ENCODE measurements around the gene TMEM117.

Gene TMEM117

DNA sequence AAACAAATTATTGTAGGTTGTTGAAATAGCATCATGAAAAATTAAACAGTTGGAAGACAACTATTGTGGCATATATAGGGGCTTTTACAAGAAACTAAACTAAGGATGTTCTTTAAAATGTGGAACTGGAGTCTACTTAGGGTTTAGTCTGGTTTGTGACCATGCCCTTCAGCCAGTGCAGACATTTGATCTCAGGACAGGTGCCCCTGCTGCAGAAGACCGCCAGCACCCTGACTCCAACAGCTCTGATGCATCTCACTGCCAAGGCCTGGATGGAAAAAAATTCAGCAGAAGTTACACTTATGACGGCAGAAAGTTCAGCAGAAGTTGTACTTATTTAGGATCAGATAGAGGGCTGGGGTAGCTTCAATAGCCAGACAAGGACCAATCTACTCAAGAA, 51.5 kb downstream of the TMEM117 start:
- no peak for DNase-seq

DNA sequence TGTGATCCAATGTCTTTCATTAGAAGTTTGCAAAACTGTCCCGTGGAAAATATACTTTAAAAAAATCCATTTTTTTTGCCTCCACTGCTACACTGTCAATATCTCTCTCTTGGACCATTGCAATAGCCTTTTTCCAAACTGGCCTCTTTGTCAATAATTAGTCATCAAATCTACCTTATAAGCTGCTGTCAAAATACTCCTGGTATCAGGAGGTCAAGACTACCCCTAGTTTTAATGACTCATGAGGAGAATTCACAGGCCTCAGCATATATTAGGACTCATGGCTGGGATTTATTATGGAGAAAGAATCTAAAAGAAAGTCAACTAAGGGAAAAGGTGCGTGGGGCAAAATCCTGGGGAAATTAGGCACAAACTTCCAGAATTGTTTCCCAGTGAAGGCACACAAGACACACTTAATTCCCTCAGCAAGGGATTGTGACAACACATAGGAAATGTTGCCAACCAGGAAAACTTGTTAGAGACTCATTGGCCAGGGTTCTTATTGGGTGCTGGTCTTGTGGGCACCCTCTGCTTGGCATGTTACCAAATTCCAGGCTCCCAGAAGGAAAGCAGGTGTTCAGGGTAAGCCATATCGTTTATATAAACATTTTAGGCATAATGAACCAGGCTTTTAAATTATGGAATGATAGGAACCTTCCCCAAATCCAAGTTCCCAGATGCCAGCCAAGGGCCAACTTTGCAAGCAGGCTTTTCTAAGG, 56.1 kb downstream of the TMEM117 start:
- no peak for DNase-seq

DNA sequence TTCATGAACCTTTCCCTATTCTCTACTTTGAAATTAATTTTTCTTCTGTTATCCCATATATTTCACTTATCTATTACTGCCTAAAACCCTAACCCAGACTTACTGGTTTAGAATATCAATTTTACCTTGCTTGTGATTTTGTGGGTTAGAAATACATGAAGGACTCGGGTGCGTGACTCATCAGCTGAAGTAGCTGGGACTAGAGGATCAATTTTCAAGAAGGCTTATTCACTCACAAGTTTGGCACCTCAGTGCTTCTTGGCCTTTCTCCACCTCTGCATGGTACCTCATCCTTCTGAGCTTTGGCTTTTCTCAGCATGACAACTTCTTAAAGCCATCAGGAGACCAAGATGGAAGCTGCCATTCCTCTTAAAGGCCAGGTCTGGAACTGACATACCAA, 57.8 kb downstream of the TMEM117 start:
- DNase-seq: no peak

DNA sequence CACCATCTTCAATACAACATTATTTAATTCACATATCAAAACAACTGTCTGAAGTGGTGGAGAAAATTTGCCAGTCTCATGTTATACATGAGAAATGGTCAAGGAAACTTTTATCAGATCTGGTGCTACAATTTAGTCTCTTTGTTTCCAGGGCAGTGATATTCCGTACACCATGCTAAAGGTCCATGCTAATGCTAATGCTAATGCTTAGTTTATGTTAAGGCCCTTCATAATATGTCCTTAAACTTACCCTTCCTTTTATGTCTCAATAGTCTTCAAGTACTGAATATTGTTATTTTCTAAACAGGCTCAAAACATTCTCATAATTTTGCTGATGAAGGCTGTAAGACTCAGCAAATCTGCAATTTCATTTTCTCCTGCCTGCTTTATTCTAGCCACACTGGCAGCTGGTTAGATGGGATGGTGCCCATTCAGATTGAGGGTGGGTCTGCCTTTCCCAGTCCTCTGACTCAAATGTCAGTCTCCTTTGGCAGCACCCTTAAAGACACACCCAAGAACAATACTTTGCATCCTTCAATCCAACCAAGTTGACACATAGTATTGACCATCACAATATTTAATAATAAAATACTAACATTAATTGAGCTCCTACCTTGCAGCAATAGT, 59.8 kb downstream of the TMEM117 start:
- DNase-seq: no peak

DNA sequence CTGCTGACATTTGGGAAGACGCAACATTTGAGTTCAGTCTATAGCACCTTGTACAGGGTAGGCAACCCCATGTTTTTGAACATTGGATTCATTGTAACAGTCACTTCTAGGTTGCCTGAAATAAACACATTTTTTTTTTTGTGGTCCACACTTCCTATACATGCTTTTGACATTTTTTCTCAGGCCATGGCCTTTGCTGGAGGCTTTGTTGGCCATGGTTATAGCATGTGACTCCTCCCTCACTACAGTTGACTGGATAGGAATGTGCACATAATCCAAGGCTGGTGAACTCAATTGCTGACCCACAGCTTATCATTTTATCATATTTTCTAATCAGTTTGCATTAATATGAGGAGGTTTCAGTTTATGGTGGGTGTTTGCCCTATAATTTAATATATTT, 60.6 kb downstream of the TMEM117 start:
- DNase-seq: no peak

DNA sequence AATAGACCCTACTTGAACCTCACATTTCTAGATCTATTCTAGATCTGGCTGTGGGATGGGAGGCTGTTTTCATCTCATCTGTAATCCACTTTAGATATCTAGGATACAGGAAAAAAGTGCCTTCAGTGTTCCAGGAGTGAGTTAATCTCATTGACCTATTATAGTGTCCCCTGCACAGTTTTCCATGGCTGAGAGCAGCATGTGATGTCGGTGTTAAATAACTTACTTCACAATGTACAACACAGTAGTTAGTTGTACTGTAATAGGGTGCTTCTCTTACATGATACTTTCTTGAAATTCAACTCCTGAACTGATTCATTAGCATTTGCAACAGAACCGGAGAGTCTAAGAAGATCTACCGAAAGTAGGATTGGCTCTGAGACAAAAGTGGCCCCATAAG, 62.6 kb downstream of the TMEM117 start:
- DNase-seq: no peak

DNA sequence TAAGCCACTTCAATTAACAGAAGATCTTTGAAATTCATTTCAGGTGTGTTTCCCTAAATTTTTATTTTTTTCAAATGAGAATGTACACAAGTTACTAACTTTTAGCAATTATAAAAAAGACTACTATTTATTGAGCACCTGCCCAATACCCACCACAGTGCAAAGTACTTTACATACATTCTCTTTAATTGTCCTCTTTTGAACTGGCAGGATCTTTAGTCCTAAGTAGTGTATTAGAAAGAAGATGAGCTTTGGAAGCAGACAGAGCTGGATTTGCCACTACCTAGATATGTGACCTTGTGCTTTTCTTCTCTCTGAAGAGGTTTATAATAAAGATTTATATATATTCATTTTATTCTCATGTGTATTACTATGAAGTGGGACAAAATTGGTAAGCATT, 63.7 kb downstream of the TMEM117 start:
- no peak for DNase-seq

DNA sequence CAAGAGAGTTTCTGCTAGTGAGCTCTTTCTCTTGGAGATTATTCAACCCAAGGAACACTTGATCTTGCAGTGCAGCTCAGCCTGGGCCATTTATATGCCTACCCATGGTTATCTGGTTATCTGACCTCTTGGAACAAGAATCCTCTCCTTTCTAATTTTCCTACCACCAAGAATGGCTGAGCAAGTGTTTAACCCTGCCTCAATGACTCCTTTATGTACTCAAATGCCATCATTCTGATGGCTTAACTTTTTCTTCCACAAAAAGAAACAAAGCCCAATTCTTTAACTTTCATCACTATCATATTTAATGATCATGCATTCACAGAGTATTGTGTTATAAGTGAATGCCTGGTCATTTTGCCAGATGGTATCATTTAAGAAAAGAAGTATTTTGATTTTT, 67.8 kb downstream of the TMEM117 start:
- DNase-seq: no peak

DNA sequence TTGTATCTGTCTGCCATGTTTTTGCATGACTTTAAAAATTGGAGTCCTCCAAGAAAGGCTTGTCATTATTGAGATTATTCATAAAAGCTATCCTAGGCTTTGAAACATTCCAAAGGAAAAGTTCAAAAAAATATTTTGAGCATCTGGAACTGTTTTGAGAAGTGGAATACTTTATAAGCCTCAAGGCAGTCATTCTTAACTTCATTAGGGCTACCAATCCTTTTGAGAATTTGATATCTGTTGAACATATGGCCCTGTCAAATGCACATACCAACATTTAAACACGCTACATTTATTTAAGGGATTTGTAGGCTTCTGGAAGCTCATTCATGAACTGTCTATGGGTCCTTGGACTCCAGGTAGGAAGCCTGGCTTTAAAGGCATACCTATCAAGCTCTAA, 77.0 kb downstream of the TMEM117 start:
- no peak for DNase-seq

DNA sequence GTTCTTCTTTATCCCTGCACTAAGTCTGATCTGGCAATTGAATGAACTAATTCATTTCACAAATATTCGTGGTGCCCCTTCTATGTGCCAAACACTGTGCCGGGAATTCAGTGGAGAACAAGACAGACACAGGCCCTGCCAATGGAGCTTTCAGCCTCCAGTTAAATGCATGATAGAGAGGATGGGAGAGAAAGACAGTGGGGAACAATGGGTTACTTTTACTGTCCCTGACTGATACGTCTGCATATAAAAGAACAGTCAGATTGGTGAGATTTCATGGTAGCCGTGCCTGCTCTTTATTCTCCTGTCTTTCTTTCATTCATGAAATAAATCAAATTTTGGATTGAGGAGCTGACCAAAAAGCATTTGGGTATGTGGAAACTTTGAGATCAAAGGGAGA, 78.5 kb downstream of the TMEM117 start:
- DNase-seq: no peak

DNA sequence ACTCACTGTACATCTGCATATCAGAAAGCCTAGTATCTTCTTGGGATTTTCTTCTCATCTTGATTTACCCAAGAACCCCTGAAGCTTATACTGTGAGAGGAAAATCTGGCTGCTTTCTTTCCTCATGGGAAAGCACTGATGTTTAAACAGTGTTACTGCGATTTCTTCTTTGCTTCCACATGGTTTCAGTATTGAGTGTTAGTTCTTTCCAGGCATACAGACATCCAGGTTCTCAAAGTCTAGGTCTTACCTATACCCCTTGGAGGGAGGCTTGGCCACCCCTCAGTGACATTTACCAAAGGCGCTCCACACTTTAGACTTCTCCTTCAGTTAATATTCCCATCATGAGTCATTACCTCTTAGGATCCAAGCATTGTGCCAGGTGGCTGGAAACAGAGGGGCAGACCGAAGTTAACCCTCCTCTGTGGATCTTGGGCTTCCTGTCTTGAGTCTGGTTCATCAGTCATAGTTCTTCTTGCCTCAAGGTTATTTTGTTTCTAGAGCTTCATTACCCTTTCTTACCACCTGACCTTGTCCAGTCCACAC, 79.1 kb downstream of the TMEM117 start:
- no peak for DNase-seq

DNA sequence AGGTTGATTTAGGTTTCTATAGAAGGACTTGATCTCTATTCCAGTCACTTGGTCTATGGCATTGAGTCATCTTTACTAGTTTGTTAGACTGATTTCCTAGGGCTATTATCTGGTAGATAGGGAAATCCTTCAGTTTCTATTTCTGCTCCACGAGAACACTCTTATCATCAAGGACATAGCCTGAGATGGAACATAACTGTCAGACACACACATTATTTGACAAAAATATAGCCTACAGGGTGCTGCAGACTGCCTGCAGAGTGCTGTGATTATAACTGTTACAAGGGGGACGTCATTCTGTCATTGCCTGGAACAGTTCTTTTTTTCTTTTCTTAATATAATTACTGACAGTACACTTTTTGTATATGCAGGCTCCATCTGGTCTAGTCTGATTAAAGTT, 82.0 kb downstream of the TMEM117 start:
- DNase-seq: no peak

DNA sequence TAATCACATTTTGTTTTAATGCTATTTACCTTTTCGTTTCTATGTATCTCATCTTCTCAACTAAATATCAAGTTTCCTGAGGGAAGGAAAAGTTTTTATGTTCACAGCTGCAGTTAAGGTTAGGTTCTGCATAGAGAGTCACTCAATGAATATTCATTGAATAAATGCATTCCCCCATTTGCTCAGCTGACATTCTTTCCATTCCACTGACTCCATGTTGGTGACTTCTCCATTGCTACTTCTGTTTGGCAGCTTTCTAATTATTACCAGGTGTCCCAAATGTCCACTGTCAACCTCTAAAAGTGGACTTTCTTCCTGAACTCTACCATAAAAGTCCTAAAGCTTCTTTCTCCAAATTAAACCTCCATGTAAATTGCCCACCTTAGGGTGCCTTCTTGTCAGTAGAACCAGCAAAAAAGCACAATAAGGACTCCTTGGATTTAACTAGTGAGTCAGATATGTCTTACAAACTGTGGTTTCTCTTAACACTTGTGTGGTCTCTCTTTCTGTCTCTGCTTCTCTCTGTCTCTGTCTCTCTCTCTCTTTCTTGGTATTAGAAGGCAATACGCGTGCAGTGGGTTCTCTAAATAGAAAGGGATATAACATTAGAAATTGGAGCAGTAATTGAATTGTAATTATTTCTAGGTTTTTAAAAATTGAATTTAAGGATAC, 85.9 kb downstream of the TMEM117 start:
- no peak for DNase-seq

DNA sequence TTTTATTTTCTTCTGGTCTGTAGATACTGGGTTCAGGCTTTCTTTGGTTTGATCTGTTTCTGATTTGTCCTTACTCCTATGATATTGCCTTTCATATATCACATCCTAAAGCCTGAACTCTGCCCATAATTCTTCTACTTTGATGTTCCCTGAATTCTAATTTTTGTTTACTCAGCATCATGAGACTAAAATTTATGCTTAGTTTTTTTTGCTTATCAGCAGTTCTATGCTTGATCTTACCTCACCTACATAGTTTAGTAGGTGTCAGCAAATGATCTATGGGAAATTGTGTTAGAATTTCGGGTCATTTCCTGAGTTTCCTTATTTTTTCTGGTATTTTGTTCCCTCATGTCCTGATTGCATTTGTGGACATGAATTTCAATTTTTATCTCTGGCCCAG, 94.2 kb downstream of the TMEM117 start:
- no peak for DNase-seq

DNA sequence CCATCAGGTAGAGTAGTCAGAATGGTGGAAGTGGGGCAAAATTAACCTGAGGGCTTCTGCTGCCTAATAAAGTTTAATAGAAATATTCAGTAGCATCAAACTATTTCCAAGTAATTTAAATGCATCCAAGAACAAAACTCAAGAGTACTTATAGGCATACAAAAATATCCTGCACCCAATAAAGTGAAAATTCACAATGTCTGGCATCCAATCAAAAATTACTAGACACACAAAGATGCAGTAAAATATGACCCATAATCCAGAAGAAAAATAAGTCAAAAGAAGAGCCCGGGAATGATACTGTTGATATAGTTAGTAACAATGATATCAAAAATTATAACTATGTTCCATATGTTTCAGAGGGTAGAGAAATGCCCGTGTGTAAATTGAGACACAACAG, 95.3 kb downstream of the TMEM117 start:
- no peak for DNase-seq

DNA sequence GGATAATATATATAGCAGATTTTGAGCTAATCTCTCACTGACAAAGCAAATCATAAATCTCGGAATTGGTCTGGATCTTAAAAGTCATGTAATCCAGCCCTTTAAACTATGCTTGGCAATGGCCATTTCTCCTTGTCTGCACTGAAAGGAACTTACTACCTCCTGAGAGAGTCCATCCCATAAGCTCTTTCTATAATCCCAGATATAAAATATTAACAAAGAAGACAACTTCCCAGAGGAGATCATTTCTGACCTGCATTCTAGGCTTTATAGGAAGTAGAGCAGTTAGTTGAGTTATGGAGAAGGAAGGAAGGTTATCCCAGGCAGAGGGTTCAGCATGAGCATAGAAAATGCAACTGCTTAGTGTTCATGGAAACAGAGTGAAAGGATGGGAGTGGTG, 99.7 kb downstream of the TMEM117 start:
- DNase-seq: no peak

DNA sequence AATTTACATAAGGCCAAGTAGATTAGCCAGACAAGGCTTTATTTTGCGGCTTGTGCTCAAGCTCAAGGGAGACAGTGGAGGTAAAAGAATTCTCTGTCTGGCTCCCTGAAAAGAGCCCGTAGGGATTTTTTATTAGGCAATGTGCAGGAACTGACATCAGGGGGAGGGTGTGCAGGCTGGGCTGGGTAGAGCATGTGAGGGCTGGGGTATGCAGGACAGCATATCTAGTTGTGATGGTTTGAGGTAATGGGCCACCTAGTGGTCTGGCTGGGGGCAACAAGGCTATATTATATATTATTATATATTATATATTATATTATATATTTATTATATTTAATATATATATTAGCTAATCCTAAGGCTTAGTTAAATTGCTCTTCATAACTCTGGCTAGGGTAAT, 102.1 kb downstream of the TMEM117 start:
- no peak for DNase-seq

DNA sequence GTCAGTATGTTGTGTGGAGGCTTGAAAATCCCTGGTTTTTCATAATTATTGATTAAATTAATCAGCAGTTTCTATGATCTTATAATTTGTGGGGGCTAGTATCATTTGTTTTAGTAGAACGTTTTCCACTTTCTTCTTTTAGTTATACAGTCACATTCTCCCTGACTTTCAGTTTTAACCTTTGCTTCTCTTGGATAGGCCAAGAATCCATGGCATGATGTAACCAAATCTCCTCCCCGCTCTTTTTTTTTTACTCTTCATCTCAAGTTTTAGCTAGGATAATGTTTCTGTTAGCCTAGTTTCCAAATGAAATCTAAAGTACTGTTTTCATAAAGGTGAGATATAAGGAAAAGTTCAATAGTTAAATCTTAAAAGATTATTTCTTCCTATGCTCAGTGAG, 106.5 kb downstream of the TMEM117 start:
- no peak for DNase-seq

DNA sequence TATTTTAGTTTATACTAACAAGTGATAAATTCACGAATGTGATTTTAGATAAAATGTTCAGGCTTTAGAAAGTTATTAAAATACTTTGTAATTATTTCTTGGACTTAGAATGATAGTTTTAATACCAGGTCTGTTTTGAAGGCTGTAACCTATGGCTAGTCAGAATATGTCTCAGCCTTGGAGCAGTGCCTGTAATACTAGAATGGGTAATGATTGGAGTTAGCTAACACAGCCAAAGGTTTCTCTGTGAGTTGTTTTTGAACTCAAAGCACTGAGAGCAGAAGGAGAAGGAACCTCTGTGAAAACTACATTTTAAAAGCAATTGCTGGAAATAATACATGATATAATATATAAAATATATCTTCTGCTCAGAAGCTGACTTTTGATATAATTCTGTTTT, 110.1 kb downstream of the TMEM117 start:
- no peak for DNase-seq

DNA sequence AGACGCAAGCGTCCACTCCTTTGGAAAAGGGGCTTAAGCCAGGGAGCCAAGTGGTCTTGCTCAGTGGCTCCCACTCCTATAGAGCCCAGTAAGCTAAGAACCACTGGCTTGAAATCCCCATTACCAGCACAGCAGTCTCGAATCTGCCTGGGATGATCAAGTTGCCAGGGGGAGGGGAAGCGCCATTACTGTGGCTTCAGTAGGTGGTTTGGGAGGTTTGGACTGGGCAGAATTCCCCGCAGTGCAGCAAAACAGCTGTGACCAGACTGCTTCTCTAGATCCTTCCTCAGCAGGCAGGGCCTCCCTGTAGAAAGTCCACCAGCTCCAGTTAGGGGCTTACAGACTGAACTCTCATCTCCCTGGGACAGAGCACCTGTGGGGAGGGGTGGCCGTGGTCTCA, 115.4 kb downstream of the TMEM117 start:
- no peak for DNase-seq

DNA sequence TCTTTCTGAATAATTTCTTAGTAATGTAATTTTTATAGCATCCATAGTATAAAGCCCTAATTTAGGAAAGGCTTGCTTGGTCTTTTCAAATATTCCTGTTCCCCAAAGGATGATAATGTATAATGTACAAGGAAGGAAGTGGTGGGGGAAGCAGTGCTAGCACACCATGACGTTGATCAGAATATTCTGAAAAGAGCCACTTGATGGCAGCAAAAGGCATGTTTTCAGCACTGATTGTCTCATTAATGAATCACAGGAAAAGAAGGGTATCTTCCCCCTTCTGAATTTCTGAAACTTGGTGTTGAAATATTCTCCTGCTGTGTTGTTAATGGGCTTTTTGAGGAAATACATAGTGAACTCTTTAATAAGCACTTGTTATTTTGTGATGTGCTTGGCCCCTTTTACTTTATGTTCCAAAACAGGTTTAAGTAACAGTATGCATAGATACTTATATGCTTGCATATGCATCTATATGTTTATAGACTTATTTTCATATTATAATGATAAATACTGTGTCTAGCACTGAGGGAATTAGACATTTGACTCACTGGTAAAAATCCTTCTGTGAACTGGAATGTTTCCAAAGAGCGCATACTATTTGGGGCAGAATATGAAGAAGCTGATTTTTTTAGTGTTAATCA, 122.0 kb downstream of the TMEM117 start:
- DNase-seq: no peak

DNA sequence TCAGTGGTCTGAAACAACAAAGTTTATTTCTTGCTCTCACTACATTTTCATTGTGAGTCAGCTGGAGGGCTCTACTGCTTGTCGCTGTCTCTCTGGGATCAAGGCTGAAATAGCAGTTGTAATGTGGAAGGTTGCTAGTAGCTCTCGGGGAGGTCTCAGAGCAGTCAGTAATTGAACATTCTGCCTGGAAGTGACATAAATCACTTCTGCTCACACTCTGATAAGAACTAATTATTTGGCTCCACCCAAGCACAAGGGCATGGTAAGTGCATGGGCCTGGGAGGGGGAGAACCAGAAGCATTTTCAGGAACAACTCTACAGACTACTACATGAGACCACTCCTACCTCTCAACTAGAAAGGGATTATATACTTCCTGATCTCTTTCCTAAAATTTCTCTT, 128.2 kb downstream of the TMEM117 start:
- no peak for DNase-seq

DNA sequence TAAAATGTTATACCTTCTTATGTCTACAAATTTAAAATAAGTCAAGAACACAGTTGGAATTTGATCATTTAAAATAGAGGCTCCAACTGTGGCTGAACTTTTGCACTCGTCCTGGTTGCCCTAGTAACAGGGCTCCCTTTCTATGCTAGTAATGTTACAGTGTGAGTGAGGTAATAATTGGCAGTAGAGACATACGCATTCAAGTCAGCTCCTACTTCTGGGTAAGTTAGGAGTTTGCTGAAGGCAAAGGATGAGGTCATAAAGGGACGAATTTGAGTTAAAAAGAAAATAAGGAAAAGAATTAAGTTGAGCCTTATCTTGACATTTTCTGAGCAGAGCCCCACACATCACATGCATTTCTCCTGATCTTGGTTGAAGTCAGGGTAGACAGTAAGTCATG, 129.1 kb downstream of the TMEM117 start:
- DNase-seq: no peak

DNA sequence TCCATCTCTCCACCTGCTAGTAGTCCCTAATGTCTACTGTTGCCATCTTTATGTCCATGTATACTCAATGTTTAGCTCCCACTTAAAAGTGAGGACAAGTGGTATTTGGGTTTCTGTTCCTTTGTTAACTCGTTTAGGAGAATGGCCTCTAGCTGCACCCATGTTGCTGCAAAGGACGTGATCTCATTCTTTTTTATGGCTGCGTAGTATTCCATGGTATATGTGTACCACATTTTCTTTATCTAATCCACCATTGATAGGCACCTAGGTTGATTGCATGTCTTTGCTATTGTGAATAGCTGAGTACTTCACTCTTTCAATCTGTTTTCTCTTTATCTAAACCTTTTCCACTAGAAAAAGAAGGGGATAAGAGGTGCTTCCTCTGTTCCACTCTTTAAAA, 130.0 kb downstream of the TMEM117 start:
- DNase-seq: no peak
